WERI-Rb-1 (cell line): ENCODE measurements around the gene HOOK1.
"Not testable (repeated sequence)": the region's sequence is repeated elsewhere in the genome, so short reads cannot be mapped to it uniquely, and the experiment has no call there.

Experiments
- DNase-seq: peaks from one replicate; pipeline ENCODE4 v3.0.0-alpha.2; 2020
- H3K27ac ChIP-seq: fragments of 250-450 bp; sonication (Bioruptor Pico); 2 replicates; pipeline ENCODE4 v1.5.1; 2020; ENCODE audit warnings: mild to moderate bottlenecking, moderate library complexity
- H3K27me3 ChIP-seq: fragments of 250-450 bp; sonication (Bioruptor Pico); 2 replicates; pipeline ENCODE4 v1.5.1; 2021; ENCODE audit warnings: mild to moderate bottlenecking, low read depth, moderate library complexity; ENCODE audit not compliant: insufficient read depth, severe bottlenecking
- H3K36me3 ChIP-seq: fragments of 250-450 bp; sonication (Bioruptor Pico); 2 replicates; pipeline ENCODE4 v1.5.1; 2020; ENCODE audit warnings: mild to moderate bottlenecking, moderate library complexity
- H3K4me3 ChIP-seq: 2 replicates; pipeline ENCODE4 v1.5.1; 2011; ENCODE audit warnings: low read depth, mild to moderate bottlenecking, control low read depth, low read length
- H3K9me3 ChIP-seq: fragments of 250-450 bp; sonication (Bioruptor Pico); 2 replicates; pipeline ENCODE4 v1.5.1; 2021; ENCODE audit warnings: mild to moderate bottlenecking, moderate library complexity; ENCODE audit not compliant: severe bottlenecking
- CTCF ChIP-seq: IDR thresholded peaks from 2 replicates; pipeline ENCODE4 v1.5.1; 2011; ENCODE audit warnings: low read depth, mild to moderate bottlenecking, control low read depth, inconsistent platforms, low read length

Gene HOOK1

GRCh38 chr1:59915516-59915915 lies 100.8 kb downstream of the HOOK1 start:
- DNase-seq, result no peak
- Histone ChIP-seq H3K27me3 (no peaks in the 10 kb centered on the region), H3K9me3 (no peaks in the 10 kb centered on the region), H3K36me3 (no peaks in the 10 kb centered on the region), H3K4me3 (no peak overlapping the region), H3K27ac (no peak overlapping the region)
- no peak for TF ChIP-seq CTCF

GRCh38 chr1:59917026-59917784 lies 102.5 kb downstream of the HOOK1 start:
- Histone ChIP-seq H3K27ac (no peak overlapping the region), H3K27me3 (no peaks in the 10 kb centered on the region), H3K36me3 (no peaks in the 10 kb centered on the region), H3K9me3 (no peaks in the 10 kb centered on the region), H3K4me3 (no peak overlapping the region)
- TF ChIP-seq CTCF, result no peak
- DNase-seq, result no peak

GRCh38 chr1:59917785-59918180 lies 103.0 kb downstream of the HOOK1 start:
- Histone ChIP-seq H3K27me3 (no peaks in the 10 kb centered on the region), H3K4me3 (no peak overlapping the region), H3K9me3 (no peaks in the 10 kb centered on the region), H3K36me3 (no peaks in the 10 kb centered on the region), H3K27ac (no peak overlapping the region)
- DNase-seq, result no peak
- no peak for TF ChIP-seq CTCF

- Histone ChIP-seq H3K4me3 (no peak overlapping the region), H3K36me3 (no peaks in the 10 kb centered on the region), H3K27me3 (no peaks in the 10 kb centered on the region), H3K9me3 (no peaks in the 10 kb centered on the region), H3K27ac (no peak overlapping the region)
- no peak for TF ChIP-seq CTCF
- DNase-seq, result no peak
Observed at GRCh38 chr1:59919746-59920145, 105.0 kb downstream of the HOOK1 start.

- H3K36me3 ChIP-seq, H3K4me3 ChIP-seq, DNase-seq, H3K9me3 ChIP-seq, H3K27me3 ChIP-seq, H3K27ac ChIP-seq: not testable (repeated sequence)
Observed at GRCh38 chr1:59921258-59921899, 106.6 kb downstream of the HOOK1 start.

GRCh38 chr1:59924653-59925052 lies 109.9 kb downstream of the HOOK1 start:
- Histone ChIP-seq H3K27ac (no peak overlapping the region), H3K4me3 (no peak overlapping the region), H3K9me3 (no peaks in the 10 kb centered on the region), H3K36me3 (no peaks in the 10 kb centered on the region), H3K27me3 (no peaks in the 10 kb centered on the region)
- no peak for TF ChIP-seq CTCF
- no peak for DNase-seq
